Thoracic aorta (tissue), 2 donors: ENCODE measurements around the gene CNPY2. TPM values are rescaled to one million over a fixed set of nuclear protein-coding genes. Genes with fewer than 3 reads are reported as not detected.
"Not testable (repeated sequence)": the region's sequence is repeated elsewhere in the genome, so short reads cannot be mapped to it uniquely, and the experiment has no call there.

Experiments
- ATAC-seq: fragments of 150-250 bp; one replicate; pipeline ENCODE4 v1.8.0; 2017; ENCODE audit warnings: low read depth; ENCODE audit not compliant: insufficient number of reproducible peaks, low FRiP score
- DNase-seq: peaks from one replicate; pipeline ENCODE4 v3.0.0-alpha.2; 2020; ENCODE audit warnings: low spot score
- H3K27ac ChIP-seq, 2 donors: fragments of 200-600 bp; sonication (generic); 1 replicate in 1 of 2; 2 replicates in 1 of 2; pipeline ENCODE4 v1.5.1; 2016; ENCODE audit warnings: mild to moderate bottlenecking in 2 of 2, moderate library complexity in 2 of 2
- H3K27me3 ChIP-seq: fragments of 200-600 bp; sonication (generic); replicated peaks from 2 replicates; pipeline ENCODE4 v1.6.0; 2016; ENCODE audit warnings: mild to moderate bottlenecking; ENCODE audit not compliant: insufficient read depth
- H3K36me3 ChIP-seq: fragments of 200-600 bp; sonication (generic); one replicate; pipeline ENCODE4 v1.5.1; 2016
- H3K4me1 ChIP-seq, 2 donors: fragments of 200-600 bp; sonication (generic); 1 replicate in 1 of 2; 2 replicates in 1 of 2; pipeline versions ENCODE4 v1.5.1 to v1.6.0; 2016; ENCODE audit warnings: low read depth in 2 of 2, mild to moderate bottlenecking in 1 of 2; ENCODE audit not compliant: control insufficient read depth in 1 of 2
- H3K4me3 ChIP-seq: fragments of 200-600 bp; sonication (generic); 2 replicates; pipeline ENCODE4 v1.5.1; 2016; ENCODE audit warnings: mild to moderate bottlenecking
- H3K9me3 ChIP-seq: fragments of 200-600 bp; sonication (generic); 2 replicates; pipeline ENCODE4 v1.5.1; 2016
- total RNA-seq, 2 donors: library from RNA; depleted of rRNA; stranded (reverse); fragments of >200 nt; gene quantifications; one replicate each; pipeline versions ENCODE4 v1.1.0 to v1.2.3, GENCODE V29; 2016
- TF ChIP-seq, protein P1 (sequence below): fragments of 200-600 bp; sonication (generic); IDR thresholded peaks from one replicate; pipeline ENCODE4 v1.5.1; 2019; ENCODE audit warnings: antibody characterized with exemption

CNPY2 gene
- total RNA-seq, 2 donors from 2014 or later, result 72.0 to 85.1 TPM

DNA sequence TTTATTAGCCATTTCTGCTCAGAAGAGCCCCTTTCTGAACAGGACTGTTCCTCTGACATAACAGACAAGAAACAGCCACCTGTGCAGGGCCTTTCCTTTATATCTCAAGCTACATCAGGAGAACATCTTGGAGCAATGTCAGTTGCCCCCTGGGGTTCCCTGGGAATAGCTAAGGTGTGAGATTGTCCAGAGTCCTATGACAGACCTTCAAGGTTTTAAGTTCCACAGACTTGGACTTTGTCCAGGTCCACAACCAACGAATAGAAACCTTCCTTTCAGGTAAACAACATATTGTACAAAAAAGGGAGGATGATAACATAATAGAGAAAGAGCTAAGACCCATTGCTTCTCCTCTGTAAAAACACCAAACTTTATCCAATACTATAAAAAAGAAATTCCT is 25.8 kb upstream of the CNPY2 start:
- Histone ChIP-seq H3K27me3 (no peaks in the 10 kb centered on the region), H3K27ac (no peak overlapping the region), H3K36me3 (peaks cover 27% of the 10 kb centered on the region), H3K9me3 (no peaks in the 10 kb centered on the region), H3K4me1 (no peaks in the 10 kb centered on the region), H3K4me3 (no peak overlapping the region)
- DNase-seq (no peak), ATAC-seq (no peak)
- TF ChIP-seq, protein P1, sequence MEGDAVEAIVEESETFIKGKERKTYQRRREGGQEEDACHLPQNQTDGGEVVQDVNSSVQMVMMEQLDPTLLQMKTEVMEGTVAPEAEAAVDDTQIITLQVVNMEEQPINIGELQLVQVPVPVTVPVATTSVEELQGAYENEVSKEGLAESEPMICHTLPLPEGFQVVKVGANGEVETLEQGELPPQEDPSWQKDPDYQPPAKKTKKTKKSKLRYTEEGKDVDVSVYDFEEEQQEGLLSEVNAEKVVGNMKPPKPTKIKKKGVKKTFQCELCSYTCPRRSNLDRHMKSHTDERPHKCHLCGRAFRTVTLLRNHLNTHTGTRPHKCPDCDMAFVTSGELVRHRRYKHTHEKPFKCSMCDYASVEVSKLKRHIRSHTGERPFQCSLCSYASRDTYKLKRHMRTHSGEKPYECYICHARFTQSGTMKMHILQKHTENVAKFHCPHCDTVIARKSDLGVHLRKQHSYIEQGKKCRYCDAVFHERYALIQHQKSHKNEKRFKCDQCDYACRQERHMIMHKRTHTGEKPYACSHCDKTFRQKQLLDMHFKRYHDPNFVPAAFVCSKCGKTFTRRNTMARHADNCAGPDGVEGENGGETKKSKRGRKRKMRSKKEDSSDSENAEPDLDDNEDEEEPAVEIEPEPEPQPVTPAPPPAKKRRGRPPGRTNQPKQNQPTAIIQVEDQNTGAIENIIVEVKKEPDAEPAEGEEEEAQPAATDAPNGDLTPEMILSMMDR, result no peak

DNA sequence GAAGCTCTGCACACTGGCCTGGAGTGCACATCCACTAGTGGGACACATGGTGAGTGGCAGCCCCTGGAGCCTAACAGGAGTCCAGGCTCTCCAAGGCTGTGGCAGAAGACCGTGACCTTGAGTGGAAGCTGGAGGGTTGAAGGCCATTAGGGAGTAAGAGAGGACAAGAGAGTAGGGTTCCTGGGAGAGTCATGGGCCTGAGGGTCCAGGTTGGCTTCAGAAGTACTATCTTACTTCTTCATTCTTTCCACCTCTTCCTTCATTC is 23.3 kb upstream of the CNPY2 start:
- H3K36me3 ChIP-seq, result peaks cover 13% of the 10 kb centered on the region
- no peaks in the 10 kb centered on the region for H3K4me1 ChIP-seq
- no peaks in the 10 kb centered on the region for H3K27me3 ChIP-seq
- H3K9me3 ChIP-seq, result no peaks in the 10 kb centered on the region
- DNase-seq, result no peak
- TF ChIP-seq, protein P1, result no peak
- no peak overlapping the region for H3K4me3 ChIP-seq
- H3K27ac ChIP-seq, result no peak overlapping the region
- ATAC-seq, result no peak

DNA sequence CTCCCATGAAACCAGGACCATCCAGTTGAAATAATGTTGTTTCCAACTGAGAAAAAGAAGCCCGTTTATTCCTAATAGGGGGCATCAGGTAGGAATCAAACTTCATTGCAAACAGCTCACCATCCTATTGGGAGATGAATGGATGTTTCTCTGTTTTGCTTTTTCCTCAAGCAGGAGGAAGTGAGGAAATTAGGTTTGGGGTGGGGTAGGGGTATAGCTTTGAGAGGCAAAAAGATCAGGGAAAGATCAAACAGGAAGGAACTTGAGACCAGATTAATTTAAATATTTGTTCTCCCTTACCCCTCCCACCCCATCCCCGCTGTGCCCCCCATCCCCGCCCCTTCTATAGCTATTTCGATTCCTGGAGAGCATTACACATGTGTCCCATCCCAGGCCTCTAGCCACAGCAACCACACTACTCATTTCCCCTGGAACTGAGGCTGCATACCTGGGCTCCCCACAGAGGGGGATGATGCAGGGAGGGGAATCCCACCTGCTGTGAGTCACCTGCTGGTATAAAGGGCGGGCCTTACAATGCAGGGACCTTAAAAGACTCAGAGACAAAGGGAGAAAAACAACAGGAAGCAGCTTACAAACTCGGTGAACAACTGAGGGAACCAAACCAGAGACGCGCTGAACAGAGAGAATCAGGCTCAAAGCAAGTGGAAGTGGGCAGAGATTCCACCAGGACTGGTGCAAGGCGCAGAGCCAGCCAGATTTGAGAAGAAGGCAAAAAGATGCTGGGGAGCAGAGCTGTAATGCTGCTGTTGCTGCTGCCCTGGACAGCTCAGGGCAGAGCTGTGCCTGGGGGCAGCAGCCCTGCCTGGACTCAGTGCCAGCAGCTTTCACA is 22.7 kb upstream of the CNPY2 start, which contains the start of gene IL23A:
IL23A (plus strand) TSS at position 577 of the 850 bp plus-strand sequence; CDS start at position 738, 161 bp downstream.
- TF ChIP-seq, protein P1, result no peak
- Histone ChIP-seq H3K4me3 (no peak within 1 kb of the TSS), H3K4me1 (no peaks in the 10 kb centered on the region), H3K27me3 (no peaks in the 10 kb centered on the region), H3K9me3 (no peaks in the 10 kb centered on the region), H3K36me3 (peaks cover 9% of the 10 kb centered on the region), H3K27ac (no peak within 1 kb of the TSS)
- ATAC-seq (no peak), DNase-seq (no peak)

DNA sequence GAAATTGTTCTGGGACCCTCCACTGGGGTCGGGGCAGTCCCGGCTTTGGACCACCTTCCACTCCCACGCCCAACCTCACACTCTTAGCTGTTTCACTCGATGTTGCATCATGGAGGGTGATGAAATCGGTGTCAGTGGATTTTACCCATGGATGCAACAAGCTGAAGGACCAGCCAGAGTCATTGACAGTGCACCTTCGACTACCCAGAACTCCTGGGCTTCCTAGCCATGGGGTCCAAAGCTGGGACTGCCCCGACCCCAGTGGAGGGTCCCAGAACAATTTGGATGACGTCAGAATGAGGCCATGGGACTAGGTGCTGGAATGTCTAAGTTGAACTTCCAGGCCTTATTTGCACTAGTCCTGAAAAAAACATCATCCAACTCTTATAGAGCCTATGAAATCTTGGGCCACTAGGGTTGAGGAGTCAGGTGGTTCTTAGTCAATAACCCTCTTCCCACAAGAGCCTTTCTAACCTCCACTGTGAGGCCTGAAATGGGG is 22.0 kb upstream of the CNPY2 start:
- DNase-seq (no peak), ATAC-seq (no peak)
- Histone ChIP-seq H3K27ac (no peak overlapping the region), H3K4me1 (peaks cover 3 to 7% of the 10 kb centered on the region in 2 donors), H3K9me3 (no peaks in the 10 kb centered on the region), H3K36me3 (peaks cover 3% of the 10 kb centered on the region), H3K27me3 (no peaks in the 10 kb centered on the region), H3K4me3 (no peak overlapping the region)
- TF ChIP-seq, protein P1, result no peak

DNA sequence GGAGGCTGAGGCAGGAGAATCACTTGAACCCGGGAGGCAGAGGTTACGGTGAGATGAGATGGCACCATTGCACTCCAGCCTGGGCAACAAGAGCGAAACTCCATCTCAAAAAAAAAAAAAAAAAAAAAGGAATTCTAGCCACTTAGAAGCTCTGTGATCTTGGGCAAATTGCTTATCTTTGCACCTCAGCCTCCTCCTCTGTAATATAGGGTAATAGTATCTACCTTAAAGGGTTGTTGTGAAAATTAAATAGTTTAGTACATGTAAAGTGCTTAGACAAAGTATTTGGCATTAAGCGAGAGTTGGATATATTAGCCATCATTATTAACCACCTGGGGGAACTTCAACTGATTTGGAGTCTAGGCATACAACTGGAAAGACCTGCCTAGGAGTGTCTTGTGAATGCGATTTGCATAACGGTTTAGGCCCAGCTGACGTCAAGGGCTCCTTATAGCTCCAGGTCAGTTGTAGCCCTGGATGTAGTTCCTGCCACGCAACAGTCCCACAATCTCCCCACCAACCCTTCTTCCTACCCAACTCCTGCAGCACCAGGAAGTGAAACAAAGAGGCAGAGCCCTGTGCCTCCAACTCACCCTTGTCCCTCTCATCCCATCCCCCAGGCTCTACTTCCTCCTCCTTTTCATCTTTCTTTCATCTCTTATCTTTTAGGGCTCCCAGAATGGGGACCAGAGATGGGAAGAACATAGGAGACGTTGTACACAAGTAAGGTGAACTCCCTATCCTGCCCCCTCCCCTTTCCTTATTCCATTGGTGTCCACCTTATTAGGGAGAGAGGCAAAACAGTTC is 20.8 kb upstream of the CNPY2 start:
- ATAC-seq (no peak), DNase-seq (no peak)
- TF ChIP-seq, protein P1, result no peak
- no peaks in the 10 kb centered on the region for H3K27me3 ChIP-seq
- H3K9me3 ChIP-seq, result no peaks in the 10 kb centered on the region
- no peak overlapping the region for H3K4me3 ChIP-seq
- peaks cover 3 to 11% of the 10 kb centered on the region in 2 donors for H3K4me1 ChIP-seq
- no peak overlapping the region for H3K27ac ChIP-seq
- no peaks in the 10 kb centered on the region for H3K36me3 ChIP-seq

DNA sequence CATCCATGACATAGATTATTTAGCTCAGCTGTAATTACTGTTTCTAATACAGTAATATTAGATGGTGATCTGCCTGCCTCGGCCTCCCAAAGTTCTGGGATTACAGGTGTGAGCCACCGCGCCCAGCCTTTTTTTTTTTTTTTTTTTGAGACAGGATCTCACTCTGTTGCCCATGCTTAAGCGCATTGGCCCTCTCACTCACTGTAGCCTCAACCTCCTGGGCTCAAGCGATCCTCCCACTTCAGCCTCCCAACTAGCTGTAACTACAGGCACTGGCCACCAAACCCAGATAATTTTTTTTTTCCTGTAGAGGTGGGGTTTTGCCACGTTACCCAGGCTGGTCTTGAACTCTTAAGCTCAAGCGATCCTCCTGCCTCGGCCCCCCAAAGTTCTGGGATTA is 19.7 kb upstream of the CNPY2 start:
- ATAC-seq, H3K9me3 ChIP-seq: not testable (repeated sequence)

More for the DNA sequence above, 19.7 kb upstream of the CNPY2 start:
- not testable (repeated sequence) for H3K27ac ChIP-seq, H3K4me3 ChIP-seq, DNase-seq, H3K36me3 ChIP-seq, H3K27me3 ChIP-seq
- H3K4me1 ChIP-seq, result peaks cover 3 to 11% of the 10 kb centered on the region in 2 donors
